ENCODE results near the gene ZG16B. TPM values are rescaled to one million over a fixed set of nuclear protein-coding genes. Genes with fewer than 3 reads are reported as not detected.

ZG16B gene
- total RNA-seq, result 10 to 100 TPM in 2 of 5 donors, not detected in 3; 15.6 to 39.0 TPM
- polyA plus RNA-seq, result 10 to 100 TPM; 13.0 to 35.4 (median 22.3) TPM
- long read RNA-seq, donor 1, result 0 reads
- long read RNA-seq, donor 2, partial matches to known transcripts, result 0 of 1 reads
- long read RNA-seq, donor 2, other reads (novel, unspliced or antisense), result 0 of 1 reads
- long read RNA-seq, donor 3, partial matches to known transcripts, result 0 of 2 reads
- long read RNA-seq, donor 3, other reads (novel, unspliced or antisense), result 0 of 2 reads
- long read RNA-seq, donor 4, result 0 reads
- long read RNA-seq, donor 5, result 0 reads
- long read RNA-seq, donor 6, transcript ZG16B-201 (4 exons, 831 nt), result major isoform, 6 of 6 reads
- long read RNA-seq, donor 6, partial matches to known transcripts, result 0 of 6 reads
- long read RNA-seq, donor 6, other reads (novel, unspliced or antisense), result 0 of 6 reads
- long read RNA-seq, donor 7, partial matches to known transcripts, result 0 of 1 reads
- long read RNA-seq, donor 7, other reads (novel, unspliced or antisense), result 0 of 1 reads
- long read RNA-seq, donor 8, transcript ZG16B-201 (4 exons, 831 nt), result major isoform, 5 of 5 reads
- long read RNA-seq, donor 8, partial matches to known transcripts, result 0 of 5 reads
- long read RNA-seq, donor 8, other reads (novel, unspliced or antisense), result 0 of 5 reads
- long read RNA-seq, donor 9, partial matches to known transcripts, result 0 of 4 reads
- long read RNA-seq, donor 9, other reads (novel, unspliced or antisense), result 0 of 4 reads
- long read RNA-seq, donor 10, partial matches to known transcripts, result 0 of 1 reads
- long read RNA-seq, donor 10, other reads (novel, unspliced or antisense), result 0 of 1 reads

GRCh38 chr16:2829501-2830354, at the start of gene ZG16B:
Gene ZG16B, plus strand, starts transcription at chr16:2830303. Its CDS starts 139 bp downstream, at chr16:2830442.
- TF ChIP-seq EP300 (IDR thresholded peaks at IDR 0.05) (no peak), CTCF (IDR thresholded peaks at IDR 0.05) (no peak), POLR2A (IDR thresholded peaks at IDR 0.05) (no peak), POLR2AphosphoS5 (IDR thresholded peaks at IDR 0.05) (peak in 2 of 3 donors; percentile 31 to 51)
- WGBS, 5 donors, result 17 to 57% (median 40%) methylated on average over 11 to 32 of the region's 32 CpGs
- Histone ChIP-seq H3K27ac (peak within 1 kb of the TSS in 4 of 5 donors; percentile 67 to 81 (median 74)), H3K36me3 (no peaks in the 10 kb centered on the region), H3K27me3 (peaks cover 0 to 75% (median 0%) of the 10 kb centered on the region in 3 donors), H3K4me1 (peaks cover 6 to 19% (median 17%) of the 10 kb centered on the region in 4 donors), H3K4me3 (peak within 1 kb of the TSS in 1 of 4 donors; percentile 29), H3K9me3 (no peaks in the 10 kb centered on the region)
- DNase-seq, result peak; percentile 69 to 77
- intact Hi-C loops (cut with DNase I; ENCODE audit: low total_unique reads), result no loop called here

- TF ChIP-seq POLR2A (IDR thresholded peaks at IDR 0.05) (no peak), POLR2AphosphoS5 (IDR thresholded peaks at IDR 0.05) (no peak), EP300 (IDR thresholded peaks at IDR 0.05) (no peak), CTCF (IDR thresholded peaks at IDR 0.05) (no peak)
- Histone ChIP-seq H3K9me3 (no peaks in the 10 kb centered on the region), H3K27ac (no peak overlapping the region), H3K27me3 (peaks cover 10 to 41% (median 29%) of the 10 kb centered on the region in 3 donors), H3K4me1 (peaks cover 21 to 37% (median 32%) of the 10 kb centered on the region in 4 donors), H3K36me3 (no peaks in the 10 kb centered on the region), H3K4me3 (no peak overlapping the region)
- no peak for DNase-seq
- 74 to 82% (median 78%) methylated on average over 13 to 20 of the region's 20 CpGs for WGBS, 5 donors
- intact Hi-C loops (cut with DNase I; ENCODE audit: low total_unique reads), result loop anchor here (10.0 kb wide), 1 partner anchor 82 kb away; no protein-coding TSS in a partner anchor
These were observed 47.3 kb upstream of the ZG16B start for GRCh38 chr16:2782583-2783351.

- no peak overlapping the region for H3K4me3 ChIP-seq
- H3K9me3 ChIP-seq, result no peaks in the 10 kb centered on the region
- intact Hi-C loops (cut with DNase I; ENCODE audit: low total_unique reads), result loop anchor here (10.0 kb wide), 1 partner anchor 81 kb away; no protein-coding TSS in a partner anchor
- H3K4me1 ChIP-seq, result peaks cover 14 to 27% (median 24%) of the 10 kb centered on the region in 4 donors
- WGBS, 5 donors, result 82 to 90% (median 86%) methylated on average over 10 to 15 of the region's 15 CpGs
- TF ChIP-seq EP300 (IDR thresholded peaks at IDR 0.05) (no peak), POLR2AphosphoS5 (IDR thresholded peaks at IDR 0.05) (no peak), POLR2A (IDR thresholded peaks at IDR 0.05) (no peak), CTCF (IDR thresholded peaks at IDR 0.05) (no peak)
- DNase-seq, result no peak
- no peak overlapping the region for H3K27ac ChIP-seq
- peaks cover 10 to 52% (median 33%) of the 10 kb centered on the region in 3 donors for H3K27me3 ChIP-seq
- H3K36me3 ChIP-seq, result no peaks in the 10 kb centered on the region
These were observed 46.3 kb upstream of the ZG16B start for GRCh38 chr16:2783581-2784357.
